HAP-1 (cell line): Measurements from ENCODE around the gene SLFN5.
"Not testable (repeated sequence)": the region's sequence is repeated elsewhere in the genome, so short reads cannot be mapped to it uniquely, and the experiment has no call there.

Source experiments
- DNase-seq, 2 experiments: peaks; one replicate each; pipeline ENCODE4 v3.0.0-alpha.2; 2016 to 2020; ENCODE audit warnings: low spot score in 2 of 2
- H3K27me3 ChIP-seq: fragments of 250-450 bp; sonication (Bioruptor Pico); 2 replicates; pipeline ENCODE4 v1.5.1; 2020; ENCODE audit warnings: low read depth, mild to moderate bottlenecking, moderate library complexity
- H3K36me3 ChIP-seq: fragments of 250-450 bp; sonication (Bioruptor Pico); replicated peaks from 2 replicates; pipeline ENCODE4 v1.5.1; 2020; ENCODE audit warnings: mild to moderate bottlenecking
- H3K4me1 ChIP-seq: fragments of 250-450 bp; sonication (Bioruptor Pico); 2 replicates; pipeline ENCODE4 v1.5.1; 2020; ENCODE audit warnings: mild to moderate bottlenecking
- H3K4me3 ChIP-seq: fragments of 250-450 bp; sonication (Bioruptor Pico); 2 replicates; pipeline ENCODE4 v1.5.1; 2020; ENCODE audit warnings: mild to moderate bottlenecking, moderate library complexity
- H3K9me3 ChIP-seq: fragments of 250-450 bp; sonication (Bioruptor Pico); 2 replicates; pipeline ENCODE4 v1.5.1; 2020; ENCODE audit warnings: mild to moderate bottlenecking, moderate library complexity
- in situ Hi-C: fragments of 300-500 bp; cut with MboI; formaldehyde crosslinking; loops from 3 replicates; pipeline ENCODE4 v1.14.3; 2020; ENCODE audit warnings: low sequenced_read_pairs, inconsistent platforms, mixed read lengths

SLFN5 gene

DNA sequence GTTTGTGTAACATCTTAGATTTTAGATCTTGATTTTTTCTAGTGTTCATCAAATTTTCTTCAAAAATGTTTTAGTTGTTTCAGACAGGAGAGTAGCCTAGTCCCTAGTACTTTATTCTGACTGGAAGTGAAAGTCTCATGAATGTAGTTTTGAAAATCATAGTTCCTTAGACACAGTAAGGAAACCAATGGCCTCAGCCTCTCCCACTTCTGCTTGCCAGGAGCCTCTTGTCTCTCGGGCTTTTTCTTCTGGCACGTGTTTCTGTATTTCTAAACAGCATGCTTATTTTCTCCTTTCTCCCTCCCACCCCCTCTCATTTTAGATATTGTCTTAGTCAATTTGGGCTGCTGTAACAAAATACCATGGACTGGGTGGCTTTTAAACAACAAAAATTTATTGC lies 9.8 kb downstream of the SLFN5 start:
- in situ Hi-C loops, result loop anchor here (10.0 kb wide), 1 partner anchor 62 kb away; no protein-coding TSS in a partner anchor
- H3K36me3 ChIP-seq, result no peaks in the 10 kb centered on the region
- H3K9me3 ChIP-seq, result no peaks in the 10 kb centered on the region
- no peak overlapping the region for H3K4me3 ChIP-seq
- H3K4me1 ChIP-seq, result peaks cover 7% of the 10 kb centered on the region
- no peak for DNase-seq
- H3K27me3 ChIP-seq, result no peaks in the 10 kb centered on the region

GRCh38 chr17:35254107-35254773 lies 11.4 kb downstream of the SLFN5 start:
- no peaks in the 10 kb centered on the region for H3K36me3 ChIP-seq
- no peaks in the 10 kb centered on the region for H3K9me3 ChIP-seq
- in situ Hi-C loops, result loop anchor here (10.0 kb wide), 1 partner anchor 61 kb away; no protein-coding TSS in a partner anchor
- peaks cover 8% of the 10 kb centered on the region for H3K4me1 ChIP-seq
- H3K4me3 ChIP-seq, result no peak overlapping the region
- DNase-seq, result no peak
- H3K27me3 ChIP-seq, result no peaks in the 10 kb centered on the region

GRCh38 chr17:35255316-35255715 lies 12.4 kb downstream of the SLFN5 start:
- in situ Hi-C loops, result loop anchor here (10.0 kb wide), 1 partner anchor 59 kb away; no protein-coding TSS in a partner anchor
- Histone ChIP-seq H3K27me3 (no peaks in the 10 kb centered on the region), H3K4me1 (peaks cover 8% of the 10 kb centered on the region), H3K9me3 (no peaks in the 10 kb centered on the region), H3K36me3 (no peaks in the 10 kb centered on the region), H3K4me3 (no peak overlapping the region)
- peak; percentile 23 for DNase-seq

DNA sequence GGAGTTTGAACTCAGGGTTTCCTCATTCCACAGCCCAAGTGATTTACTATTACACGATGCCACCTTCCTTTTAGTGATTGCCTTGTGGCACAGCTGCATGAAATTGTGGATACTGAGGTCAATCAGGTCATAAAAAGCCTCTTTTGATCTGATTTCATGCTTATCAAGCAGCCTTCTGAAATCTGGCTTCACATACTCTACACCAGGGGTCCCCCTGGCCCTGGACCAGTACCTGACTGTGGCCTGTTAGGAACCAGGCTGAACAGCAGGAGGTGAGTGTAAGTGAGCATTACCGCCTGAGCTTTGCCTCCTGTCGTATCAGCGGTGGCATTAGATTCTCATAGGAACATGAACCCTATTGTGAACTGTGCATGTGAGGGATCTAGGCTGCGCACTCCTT lies 13.8 kb downstream of the SLFN5 start:
- in situ Hi-C loops, result loop anchor here (10.0 kb wide), 1 partner anchor 58 kb away; no protein-coding TSS in a partner anchor
- Histone ChIP-seq H3K4me3 (no peak overlapping the region), H3K36me3 (no peaks in the 10 kb centered on the region), H3K27me3 (no peaks in the 10 kb centered on the region), H3K4me1 (peaks cover 8% of the 10 kb centered on the region), H3K9me3 (no peaks in the 10 kb centered on the region)
- no peak for DNase-seq

DNA sequence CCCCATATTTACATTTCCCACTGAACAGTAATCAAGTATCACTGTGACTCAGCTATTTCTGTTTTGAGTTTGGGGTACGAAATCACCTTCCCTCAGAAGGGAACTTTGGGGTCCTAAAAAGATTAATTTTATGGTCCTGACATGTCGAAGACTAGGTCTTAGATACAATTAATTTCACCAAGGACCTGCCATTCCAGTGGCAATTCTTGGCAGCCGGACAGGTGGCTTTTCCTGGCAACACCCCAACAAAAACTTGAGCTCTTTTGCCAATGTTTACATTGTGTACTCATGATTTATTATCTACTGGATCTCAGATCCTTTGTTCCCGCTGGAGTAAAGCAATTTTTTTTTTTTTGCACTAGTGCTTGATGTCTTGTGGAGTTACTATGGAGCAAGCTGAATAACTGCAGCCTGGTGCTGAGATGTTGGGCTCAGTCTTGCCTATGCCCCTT lies 14.4 kb downstream of the SLFN5 start:
- DNase-seq, result peak; percentile 61 to 70
- Histone ChIP-seq H3K36me3 (no peaks in the 10 kb centered on the region), H3K4me3 (no peak overlapping the region), H3K27me3 (no peaks in the 10 kb centered on the region), H3K9me3 (no peaks in the 10 kb centered on the region), H3K4me1 (peaks cover 8% of the 10 kb centered on the region)
- in situ Hi-C loops, result loop anchor here (10.0 kb wide), 1 partner anchor 58 kb away; no protein-coding TSS in a partner anchor

- Histone ChIP-seq H3K4me3 (no peak overlapping the region), H3K36me3 (no peaks in the 10 kb centered on the region), H3K4me1 (peaks cover 8% of the 10 kb centered on the region), H3K27me3 (no peaks in the 10 kb centered on the region), H3K9me3 (no peaks in the 10 kb centered on the region)
- DNase-seq, result no peak
- in situ Hi-C loops, result loop anchor here (10.0 kb wide), 1 partner anchor 56 kb away; no protein-coding TSS in a partner anchor
Observed at GRCh38 chr17:35259001-35259400, 16.1 kb downstream of the SLFN5 start.

GRCh38 chr17:35265071-35265470 lies 22.2 kb downstream of the SLFN5 start:
- in situ Hi-C loops, result no loop called here
- Histone ChIP-seq H3K4me3 (no peak overlapping the region), H3K27me3 (no peaks in the 10 kb centered on the region), H3K36me3 (no peaks in the 10 kb centered on the region), H3K4me1 (no peaks in the 10 kb centered on the region), H3K9me3 (no peaks in the 10 kb centered on the region)
- DNase-seq, result no peak

- Histone ChIP-seq H3K27me3 (no peaks in the 10 kb centered on the region), H3K9me3 (no peaks in the 10 kb centered on the region), H3K36me3 (no peaks in the 10 kb centered on the region), H3K4me1 (no peaks in the 10 kb centered on the region), H3K4me3 (no peak overlapping the region)
- DNase-seq, result no peak
- in situ Hi-C loops, result no loop called here
Observed at GRCh38 chr17:35265566-35266141, 22.8 kb downstream of the SLFN5 start.

DNA sequence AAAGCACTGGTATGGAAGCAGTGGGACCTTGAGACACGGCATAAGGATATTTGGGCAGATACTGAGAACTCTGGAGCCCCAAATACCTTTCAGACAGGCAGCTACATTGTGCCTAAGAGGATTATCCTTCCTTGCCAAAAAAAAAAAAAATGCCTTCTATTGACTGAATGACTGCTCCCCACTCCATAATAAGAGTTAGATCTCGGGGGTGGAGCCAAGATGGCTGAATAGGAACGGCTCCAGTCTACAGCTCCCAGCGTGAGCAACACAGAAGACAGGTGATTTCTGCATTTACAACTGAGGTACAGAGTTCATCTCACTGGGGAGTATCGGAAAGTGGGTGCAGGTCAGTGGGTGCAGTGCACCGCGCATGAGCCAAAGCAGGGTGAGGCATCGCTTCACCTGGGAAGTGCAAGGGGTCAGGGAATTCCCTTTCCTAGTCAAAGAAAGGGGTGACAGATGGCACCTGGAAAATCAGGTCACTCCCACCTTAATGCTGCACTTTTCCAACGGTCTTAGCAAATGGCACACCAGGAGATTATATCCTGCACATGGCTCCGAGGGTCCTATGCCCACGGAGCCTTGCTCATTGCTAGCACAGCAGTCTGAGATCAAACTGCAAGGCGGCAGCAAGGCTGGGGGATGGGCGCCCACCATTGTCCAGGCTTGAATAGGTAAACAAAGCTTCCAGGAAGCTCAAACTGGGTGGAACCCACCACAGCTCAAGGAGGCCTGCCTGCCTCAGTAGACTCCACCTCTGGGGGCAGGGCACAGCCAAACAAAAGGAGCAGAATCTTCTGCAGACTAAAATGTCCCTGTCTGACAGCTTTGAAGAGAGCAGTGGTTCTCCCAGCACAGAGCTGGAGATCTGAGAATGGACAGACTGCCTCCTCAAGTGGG lies 31.5 kb downstream of the SLFN5 start:
- peak; percentile 9 to 32 for DNase-seq
- not testable (repeated sequence) for H3K9me3 ChIP-seq

GRCh38 chr17:35278454-35278853 lies 35.6 kb downstream of the SLFN5 start:
- H3K4me1 ChIP-seq, in situ Hi-C loops, H3K36me3 ChIP-seq, DNase-seq, H3K9me3 ChIP-seq, H3K27me3 ChIP-seq, H3K4me3 ChIP-seq: not testable (repeated sequence)

More for the DNA sequence above, 31.5 kb downstream of the SLFN5 start:
- H3K27me3 ChIP-seq, in situ Hi-C loops, H3K4me1 ChIP-seq, H3K4me3 ChIP-seq, H3K36me3 ChIP-seq: not testable (repeated sequence)

GRCh38 chr17:35278876-35279275 lies 36.0 kb downstream of the SLFN5 start:
- H3K4me1 ChIP-seq, H3K27me3 ChIP-seq, in situ Hi-C loops, H3K9me3 ChIP-seq, H3K4me3 ChIP-seq, DNase-seq, H3K36me3 ChIP-seq: not testable (repeated sequence)

GRCh38 chr17:35283767-35284166 lies 40.9 kb downstream of the SLFN5 start:
- DNase-seq, result no peak
- Histone ChIP-seq H3K36me3 (no peaks in the 10 kb centered on the region), H3K4me1 (no peaks in the 10 kb centered on the region), H3K4me3 (no peak overlapping the region), H3K27me3 (no peaks in the 10 kb centered on the region), H3K9me3 (no peaks in the 10 kb centered on the region)
- in situ Hi-C loops, result no loop called here

- Histone ChIP-seq H3K4me1 (no peaks in the 10 kb centered on the region), H3K9me3 (no peaks in the 10 kb centered on the region), H3K4me3 (no peak overlapping the region), H3K27me3 (no peaks in the 10 kb centered on the region), H3K36me3 (no peaks in the 10 kb centered on the region)
- in situ Hi-C loops, result no loop called here
- no peak for DNase-seq
Observed at GRCh38 chr17:35284955-35285354, 42.1 kb downstream of the SLFN5 start.
